Activated CD4-positive, alpha-beta T cell treated with anti-CD3 and anti-CD28 coated beads, Interleukin-2, amount 50 U/mL, for 4 hours (primary cell): Measurements from ENCODE around the gene RENBP.
A peak's percentile ranks its signal among the peaks of the same experiment; 100 is the strongest.

Experiments
- DNase-seq, 2 experiments: peaks; one replicate each; pipeline ENCODE4 v3.0.0-alpha.2; 2020

Gene RENBP

DNA sequence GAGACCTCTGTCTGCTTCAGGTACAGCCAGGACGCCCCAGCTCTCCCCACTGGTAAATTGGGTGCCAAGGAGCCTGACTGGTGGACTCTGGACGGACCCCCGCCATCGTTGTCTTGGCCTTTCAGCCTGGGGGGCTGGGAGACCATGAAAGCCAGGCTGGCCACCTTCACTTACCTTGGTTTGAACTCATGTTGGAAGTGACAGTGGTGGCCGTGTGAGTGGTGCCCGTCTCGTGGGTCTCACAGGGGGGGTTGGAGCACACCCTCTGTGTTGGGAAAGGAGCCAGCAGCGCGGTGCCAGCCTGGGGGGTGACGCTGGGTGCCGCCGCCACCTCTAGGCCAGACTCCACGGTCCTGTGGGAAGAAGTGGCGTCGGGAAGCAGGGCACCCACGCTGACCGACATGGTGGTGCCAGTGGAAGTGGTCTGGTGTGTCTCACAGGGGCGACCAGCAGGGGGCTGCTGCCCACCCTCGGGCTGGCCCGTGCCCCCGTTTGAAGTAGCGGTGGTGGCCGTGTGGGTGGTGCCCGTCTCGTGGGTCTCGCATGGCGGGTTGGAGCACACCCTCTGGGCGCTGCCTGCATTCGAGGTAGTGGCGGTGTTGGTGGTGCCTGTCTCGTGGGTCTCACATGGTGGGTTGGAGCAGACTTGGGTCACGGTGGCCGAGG lies 9.6 kb upstream of the RENBP start:
- no peak for DNase-seq

DNA sequence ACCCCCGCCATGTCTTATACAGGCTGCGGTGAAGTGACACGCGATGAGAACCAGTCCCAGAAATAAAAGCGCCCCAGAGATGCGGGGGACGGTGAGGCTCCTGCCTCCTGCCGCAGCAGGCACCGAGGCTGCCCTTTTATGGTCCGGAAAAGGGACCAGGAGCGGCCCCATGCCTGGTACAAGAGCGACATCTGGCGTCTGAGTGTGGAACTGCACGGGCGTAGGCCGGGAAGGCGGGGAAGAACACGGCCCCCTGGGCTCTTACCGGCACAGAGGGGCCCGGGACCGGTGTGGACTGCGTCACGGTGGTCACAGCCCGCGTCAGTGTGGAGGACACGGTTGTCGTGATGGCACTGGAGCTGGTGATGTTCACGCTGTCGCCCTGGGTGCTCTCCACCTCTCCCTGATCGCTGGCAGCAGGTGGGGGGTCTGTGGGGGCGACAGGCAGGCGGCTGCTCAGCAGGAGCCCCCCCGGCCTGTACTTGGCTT lies 8.9 kb upstream of the RENBP start:
- DNase-seq, result peak; percentile 67 to 71

DNA sequence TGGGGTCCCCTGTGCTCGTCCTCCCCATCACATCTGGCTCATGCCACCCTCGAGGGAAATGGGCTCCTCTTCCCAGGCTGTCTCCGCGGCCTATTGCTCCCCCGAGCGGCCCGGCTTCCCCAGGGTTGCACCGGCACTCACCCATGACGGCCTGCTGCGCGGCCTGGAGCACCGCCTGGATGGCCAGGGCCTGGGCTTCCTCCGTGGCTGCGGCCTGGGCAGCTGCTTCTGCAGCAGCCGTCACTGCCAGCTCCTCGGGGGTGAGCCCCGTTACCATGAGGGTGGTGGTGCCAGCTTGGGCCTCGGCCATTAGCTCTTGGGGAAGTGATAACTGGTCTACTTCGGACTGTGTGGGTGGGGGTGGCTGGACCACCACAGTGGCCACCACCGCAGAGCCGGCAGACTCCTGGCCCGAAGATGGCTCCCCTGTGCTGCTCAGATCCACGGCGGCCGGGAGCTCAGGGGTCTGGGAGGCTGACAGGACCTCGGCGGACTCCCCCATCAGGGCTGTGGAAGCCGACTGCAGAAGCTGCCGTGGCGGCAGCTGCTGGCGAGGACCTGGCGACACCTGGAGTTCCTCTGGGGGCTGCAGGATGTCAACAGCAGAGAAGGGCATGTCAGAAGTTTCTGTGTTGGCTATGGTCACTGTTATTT lies 8.1 kb upstream of the RENBP start:
- no peak for DNase-seq

DNA sequence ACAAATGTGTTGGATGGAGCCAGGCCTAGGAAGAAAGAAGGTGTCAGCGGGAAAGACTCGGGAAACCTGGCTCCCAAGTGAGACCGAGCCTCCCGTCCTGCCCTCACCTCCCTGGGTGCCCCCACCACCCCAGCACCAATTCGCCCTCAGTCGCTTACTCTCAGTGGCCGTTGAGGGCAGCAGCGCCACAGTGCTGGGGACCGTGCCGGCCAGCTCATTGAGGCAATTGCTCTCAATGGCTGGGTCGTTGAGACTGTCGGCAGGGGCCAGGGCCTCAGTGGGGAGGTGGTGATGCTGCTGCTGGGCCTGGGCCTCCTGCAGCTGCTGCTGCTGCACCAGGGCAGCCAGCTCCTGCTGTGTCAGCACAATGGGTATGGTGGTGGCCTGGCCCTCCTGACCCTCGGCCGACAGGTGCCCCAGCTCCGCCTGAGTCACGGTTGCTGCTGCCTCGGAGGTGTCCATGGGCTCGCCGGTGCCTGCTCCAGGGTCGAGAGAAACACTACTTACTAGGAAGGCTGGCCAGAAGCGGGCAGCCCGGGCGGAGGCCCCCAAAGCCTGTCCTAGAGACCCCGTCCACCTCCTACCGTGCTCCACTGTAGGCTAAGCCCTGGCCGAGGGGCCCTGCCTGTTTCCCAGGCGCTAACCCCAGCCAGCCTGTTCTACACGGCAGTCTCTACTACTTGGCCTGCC lies 7.4 kb upstream of the RENBP start:
- no peak for DNase-seq

DNA sequence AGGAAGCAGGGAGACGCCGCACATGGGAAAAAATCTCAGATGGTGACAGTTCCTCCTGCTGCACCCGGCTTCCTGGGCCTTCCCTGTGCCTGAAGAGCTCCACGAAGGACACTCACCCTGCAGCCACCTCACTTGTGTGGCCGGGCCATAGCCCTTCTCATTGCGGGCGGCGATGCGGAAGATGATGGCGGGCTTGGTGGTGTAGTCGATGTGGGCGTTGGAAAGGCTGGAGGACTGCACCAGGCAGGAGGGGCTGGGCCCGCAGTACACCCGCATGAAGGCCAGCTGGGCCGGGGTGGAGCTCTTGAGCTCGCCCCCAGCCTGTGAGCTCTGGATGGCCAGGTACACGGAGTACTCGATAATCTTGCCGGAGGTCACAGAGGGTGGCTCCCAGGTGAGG lies 5.7 kb upstream of the RENBP start:
- no peak for DNase-seq

DNA sequence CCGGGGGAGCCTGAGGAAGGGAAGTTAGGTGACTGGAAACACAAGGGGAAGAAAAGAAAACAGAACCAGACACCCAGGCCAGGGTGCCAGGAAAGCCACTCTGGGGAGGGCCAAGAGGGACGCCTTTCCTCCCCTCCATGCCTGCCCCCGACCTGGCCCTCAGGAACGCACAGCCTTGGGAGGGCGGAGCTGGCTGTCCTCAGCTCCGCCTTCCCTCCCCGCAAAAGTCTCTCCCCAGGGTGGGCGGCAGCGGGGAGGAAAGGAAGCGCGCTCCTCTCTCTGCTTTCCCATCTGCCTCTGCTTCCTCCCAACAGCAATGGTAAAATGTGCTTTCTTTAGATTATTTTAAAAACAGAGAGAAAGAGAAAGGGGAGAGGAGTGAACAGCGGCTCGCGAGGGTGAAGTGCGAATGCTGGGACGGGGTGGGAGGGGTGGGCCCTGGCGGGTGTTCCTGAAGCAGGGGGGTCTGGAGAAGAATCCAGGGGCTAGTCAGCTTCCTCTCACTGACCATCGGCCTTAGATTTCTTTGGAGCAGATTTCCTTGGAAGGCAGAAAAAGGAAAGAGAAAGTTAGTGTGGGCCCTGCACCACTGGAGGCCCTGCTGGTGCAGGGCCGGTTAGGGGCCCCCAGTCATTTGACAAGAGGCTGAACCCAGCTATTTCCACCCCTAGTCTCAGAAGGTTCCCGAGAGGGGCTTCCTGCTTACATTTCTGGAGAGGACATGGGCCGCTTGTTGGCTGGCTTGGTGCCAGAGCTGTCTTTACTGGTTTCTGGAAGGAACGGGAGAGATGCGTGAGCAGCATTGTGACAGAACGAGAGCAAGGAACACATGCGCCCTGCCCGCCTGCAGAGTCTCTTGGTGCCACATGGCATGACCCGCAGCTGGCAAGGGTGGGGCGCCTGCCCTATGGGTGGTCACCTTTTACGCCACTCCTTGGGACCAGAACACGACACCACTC lies 4.7 kb upstream of the RENBP start:
- no peak for DNase-seq

DNA sequence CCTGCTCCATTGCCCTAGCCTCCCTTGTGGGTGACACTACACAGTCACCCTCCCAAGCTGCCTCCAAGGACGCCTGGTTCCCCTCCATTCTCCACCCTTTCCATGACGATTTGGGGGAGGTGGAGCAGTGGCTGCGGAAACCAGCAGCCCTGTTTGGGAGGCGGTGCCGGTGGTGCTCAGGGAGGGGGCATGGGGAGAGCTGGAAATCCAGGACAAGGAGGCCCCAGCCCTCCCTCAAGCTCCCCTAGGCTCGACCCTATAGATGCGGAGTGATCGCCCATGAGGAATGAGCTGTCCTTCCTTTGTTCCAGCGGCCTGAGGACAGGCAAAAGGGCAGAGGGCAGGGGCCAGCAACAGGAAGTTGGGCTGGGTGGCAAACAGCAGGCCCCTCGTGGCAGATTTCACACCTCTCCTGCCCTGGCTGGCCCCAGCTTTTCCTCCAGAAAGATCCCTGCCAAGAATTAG lies 3.6 kb upstream of the RENBP start:
- DNase-seq, result no peak

DNA sequence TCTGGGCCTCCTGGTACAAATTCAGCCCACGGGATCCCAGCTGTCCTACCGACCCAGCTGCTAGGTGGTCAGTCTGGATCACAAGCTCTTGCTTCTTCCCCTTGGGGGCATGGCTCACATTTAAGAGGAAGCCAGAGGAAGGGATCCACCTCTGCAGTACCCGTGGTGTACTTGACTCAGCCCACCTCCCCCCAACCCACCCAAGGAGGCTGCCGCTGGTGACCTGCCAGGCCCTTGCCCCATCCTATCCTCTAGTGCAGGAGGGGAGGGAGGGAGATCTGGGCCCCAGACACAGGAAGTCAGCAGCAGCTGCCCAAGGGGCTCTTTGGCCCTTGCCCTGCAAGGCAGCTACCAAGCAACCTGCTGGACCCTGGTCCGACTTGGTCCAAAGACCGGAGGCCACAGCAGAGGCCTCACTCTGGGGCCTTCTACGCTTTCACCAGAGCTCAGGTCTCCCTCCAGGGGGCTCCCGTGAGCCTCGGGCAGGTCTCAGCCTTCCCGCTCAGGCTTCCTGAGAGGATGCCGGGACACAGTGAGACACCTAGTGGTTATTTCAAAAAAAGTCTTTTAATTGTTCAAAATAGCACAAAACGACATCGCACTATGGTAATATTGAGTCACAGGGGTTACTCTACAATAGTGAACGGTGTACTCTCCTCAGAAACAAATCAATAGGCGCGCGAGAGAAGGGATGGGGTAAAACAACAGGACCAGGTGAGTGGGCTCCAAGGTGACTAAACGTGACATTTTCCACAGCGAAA lies 2.7 kb upstream of the RENBP start:
- peak; percentile 73 to 74 for DNase-seq

DNA sequence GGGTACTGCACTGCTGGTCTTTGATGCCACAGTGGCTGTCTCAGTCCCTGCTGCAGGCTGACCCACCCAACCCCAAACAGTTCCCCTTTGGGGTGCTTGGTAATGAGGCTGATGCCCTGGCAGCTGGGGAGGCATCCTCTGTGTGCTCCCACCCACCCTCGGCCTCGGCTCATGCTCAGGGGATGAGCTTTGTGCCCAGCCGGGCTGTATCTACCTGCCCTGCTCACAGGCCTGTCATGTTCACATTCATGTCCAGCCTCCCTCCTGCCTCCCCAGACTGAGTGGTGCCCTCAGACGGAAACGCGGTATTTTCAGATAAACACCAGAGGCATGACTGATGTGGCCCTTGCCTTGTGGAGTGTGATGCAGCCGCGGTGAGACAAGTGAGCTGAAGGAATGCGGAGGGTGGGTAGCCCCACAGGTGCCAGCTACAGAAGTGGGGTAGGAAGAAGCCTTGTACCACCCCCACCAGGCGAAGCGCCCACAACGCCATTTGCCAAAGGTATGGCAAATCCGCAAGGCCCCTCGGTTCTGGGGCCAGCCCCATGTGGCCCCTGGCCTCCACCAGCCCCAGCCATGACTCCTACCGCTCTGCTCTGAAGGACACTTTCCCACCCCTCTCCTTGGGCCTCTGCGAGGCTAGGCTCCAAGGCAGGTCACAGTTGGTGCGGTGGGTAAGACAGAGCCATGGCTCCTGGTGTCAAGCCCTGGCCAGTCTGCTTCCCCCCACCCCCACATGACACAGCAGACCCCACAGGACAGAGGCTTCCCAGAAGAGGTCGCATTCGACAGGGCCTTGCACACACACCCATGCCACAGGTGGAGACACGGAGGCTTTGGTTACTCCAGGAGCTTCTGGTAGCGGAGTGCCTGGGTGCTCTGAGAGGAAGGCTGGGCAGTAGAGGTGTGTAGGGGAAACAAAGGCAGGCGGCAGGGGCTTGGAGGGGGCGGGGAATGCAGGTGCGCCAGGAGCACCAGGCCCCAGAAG lies 1.8 kb upstream of the RENBP start:
- no peak for DNase-seq

DNA sequence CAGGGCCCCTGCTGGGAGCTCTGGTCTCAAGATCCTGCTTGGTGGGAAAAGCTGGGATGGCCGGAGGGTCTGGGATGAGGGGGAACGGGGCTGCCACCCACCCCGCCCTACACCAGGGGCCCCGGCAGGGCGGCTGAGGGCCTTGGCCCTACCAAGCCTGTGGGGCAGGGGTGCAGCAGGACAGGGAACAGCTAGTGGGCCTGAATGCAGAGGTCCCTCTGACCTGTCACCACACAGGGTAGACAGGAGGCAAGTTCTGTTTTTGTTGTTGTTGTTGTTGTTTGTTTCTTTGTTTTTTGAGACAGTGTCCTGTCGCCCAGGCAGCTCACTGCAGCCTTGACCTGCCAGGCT lies 332 bp upstream of the RENBP start:
- no peak for DNase-seq

DNA sequence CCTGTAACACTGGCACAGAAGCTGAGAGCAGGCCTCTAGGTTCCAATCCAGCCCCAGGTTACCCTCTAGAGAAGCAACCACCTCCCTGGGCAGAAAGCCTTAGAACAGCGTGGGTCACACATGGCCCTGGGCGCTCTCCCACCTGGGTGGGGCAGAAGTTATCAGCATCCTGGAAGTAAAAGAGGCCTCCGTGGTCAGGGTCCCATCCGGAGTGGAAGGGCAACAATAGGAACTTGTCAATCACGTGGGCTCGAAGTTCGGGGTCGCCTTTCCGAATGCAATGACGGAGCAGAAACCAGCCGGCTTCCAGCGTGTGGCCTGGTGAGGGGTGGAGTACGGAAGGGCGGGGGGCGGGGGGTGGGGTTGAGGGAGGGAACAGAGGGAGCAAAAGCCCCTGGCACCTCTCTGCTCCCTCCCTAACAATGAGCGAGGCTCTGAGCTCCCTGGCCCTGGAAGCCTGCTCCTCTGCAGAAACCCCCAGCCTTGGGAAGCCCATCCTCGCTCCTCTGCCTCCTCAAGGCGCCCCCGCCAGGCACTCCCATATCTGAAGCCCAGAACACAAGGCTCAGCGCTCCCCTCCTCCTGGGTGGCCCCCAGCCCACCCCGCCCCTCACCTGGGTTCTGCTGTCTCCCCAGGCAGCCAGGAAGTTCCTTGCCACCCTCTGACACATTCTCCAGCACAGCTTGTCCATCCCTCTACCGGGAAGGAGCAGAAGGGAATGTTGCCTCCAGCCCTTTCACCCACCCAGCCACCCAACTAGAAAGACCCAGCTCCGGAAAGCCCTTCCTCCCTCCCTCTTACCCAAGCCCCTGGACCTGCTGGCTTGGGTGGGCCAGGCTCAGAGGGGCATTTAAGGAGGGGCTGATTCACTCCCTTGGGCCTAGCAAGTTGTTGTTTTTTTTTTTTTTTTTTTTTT lies 2.8 kb downstream of the RENBP start:
- no peak for DNase-seq

DNA sequence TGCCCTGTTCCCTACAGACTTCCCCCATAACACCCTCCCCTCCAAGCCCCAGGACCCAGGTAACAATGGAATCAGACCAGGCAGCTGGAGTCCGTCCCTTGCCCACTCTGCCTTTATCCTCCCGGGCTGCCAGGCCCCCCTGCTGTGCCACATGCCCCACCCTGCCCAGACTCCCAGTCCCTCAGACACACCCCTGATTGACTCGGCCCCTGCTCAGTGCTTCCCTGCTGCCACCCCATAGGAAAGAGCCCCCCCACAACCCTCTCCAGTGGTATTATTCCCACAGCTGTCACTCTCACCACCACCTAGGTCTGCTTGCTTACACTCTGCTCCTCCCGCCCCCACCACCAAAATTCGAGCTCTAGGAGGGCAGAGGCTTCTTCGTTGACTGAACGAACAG lies 4.9 kb downstream of the RENBP start:
- DNase-seq, result no peak

DNA sequence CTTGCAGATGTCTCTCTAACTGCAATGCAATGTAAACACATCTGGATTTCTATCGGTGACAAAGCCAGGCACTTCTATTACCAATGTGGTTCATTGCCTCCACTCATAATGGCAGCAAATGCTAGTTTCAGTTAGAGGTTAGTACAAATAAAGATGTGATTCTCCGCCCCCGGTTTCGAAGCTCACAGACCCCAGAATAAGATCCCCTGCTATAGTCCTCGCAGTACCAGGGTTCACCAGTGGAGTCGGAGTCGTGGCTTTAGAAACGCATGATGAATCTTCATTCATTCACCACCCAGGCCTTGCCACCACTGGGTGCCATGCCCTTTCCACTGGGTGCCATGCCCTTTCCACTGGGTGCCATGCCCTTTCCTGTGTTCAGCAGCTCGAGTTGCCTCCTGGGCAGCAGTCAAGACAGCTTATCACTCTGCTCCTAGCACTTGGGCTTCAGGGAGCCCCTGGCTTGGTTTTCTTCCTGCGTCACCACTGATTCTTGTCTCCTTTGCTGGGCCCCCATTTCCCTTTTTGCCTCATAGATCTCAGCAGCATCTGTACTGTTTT lies 6.1 kb downstream of the RENBP start:
- DNase-seq, result no peak

DNA sequence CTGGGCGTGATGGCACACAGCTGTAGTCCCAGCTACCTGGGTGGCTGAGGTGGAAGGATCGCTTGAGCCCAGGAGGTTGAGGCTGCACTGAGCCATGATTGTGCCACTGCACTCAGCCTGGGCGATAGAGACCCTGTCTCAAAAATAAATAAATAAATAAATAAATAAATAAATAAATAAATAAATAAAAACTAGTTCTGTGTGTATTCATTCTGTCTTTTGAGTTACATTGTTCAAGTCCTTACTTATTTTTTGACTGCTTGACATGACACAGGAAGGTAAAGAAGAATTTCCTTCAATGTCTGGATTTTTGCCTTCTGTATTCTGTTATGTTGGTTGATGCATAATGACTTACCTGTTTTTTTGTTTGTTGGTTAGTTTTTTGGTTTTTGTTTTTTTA lies 7.4 kb downstream of the RENBP start:
- DNase-seq, result no peak

DNA sequence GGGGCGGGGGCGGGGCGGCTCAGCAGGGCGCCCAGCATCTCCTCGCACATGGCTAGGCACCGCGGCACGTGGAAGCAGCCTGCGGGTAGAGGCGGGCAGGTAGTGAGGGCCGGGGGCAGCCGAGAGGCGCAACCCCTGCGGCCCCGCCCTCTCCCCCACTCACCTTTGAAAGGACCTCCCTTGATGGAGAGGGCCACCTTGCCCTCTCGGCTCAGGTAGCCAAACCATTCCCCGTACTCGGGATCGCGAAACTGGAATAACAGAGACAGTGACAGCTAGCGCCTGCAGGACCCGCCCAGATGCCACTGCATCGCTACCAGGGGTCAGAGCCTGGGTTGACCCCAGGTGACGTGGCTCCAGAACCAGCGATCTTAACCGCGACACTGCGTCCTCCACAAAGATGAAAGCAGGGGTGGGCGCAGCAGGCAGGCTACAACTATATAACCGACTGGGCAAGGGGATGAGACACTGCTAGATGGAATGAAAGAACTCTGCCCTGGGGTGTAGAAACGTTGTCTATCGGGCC lies 9.1 kb downstream of the RENBP start:
- peak in 1 of 2 experiments; percentile 32 for DNase-seq

DNA sequence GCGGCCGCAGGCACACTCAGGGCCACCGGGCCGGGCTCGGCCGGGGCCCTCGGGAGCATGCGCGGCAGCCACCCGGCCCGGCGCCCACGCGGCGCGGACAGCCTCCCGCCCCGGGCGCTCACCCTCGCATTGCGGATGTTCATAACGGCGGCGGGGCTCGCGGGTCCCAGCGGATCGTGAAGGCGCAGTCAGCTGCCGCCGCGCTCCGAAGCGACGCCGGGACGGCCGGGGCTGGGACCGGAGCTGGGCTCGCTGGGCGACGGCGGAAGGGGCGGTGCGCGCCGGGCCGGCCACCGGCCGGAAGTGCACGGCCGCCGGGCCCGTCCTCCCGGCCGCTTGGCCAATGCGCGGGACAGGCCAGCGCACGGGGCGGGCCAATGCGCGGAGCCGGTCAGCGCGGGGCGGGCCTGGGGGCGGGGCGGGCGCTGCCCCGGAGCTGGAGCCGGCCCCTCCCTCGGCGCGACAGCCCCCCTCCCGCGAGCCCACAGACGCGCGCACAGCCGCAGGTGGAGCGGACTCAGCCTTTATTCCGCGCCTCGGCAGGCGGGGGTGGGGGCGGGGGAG lies 9.6 kb downstream of the RENBP start, which contains the start of gene NAA10:
NAA10 (minus strand) TSS at position 276 of the 564 bp plus-strand sequence; CDS start at position 143, 133 bp downstream.
- peak in 1 of 2 experiments; percentile 46 for DNase-seq

DNA sequence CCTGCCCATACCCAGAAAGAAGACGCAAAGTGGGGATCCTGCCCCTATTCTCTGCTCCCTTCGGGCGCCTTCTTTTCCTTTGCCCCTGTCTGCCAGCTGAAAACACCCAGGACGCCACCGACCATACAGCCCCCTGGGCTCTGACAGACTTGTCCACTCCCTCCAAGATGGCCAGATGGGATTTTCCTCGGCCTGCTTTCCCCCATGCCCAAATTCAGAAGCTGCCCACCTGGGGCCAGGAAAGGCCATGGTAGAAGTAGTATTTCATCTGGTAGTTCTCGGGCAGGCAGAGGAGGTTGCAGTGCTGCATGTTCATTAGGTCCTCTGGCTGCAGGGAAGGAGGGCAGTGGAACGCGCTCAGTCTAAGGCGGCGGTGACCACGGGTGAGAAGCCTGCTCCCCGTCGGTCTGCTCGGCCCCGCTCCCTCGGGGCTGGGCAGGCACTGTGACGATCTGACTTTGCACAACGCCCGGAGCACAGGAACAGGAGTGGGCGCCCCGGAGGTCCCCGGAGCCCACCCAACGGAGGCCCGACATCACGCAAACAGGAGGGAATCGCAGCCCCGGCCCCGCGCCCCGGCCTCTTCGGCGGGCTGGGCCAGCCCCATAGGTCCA lies 10.2 kb downstream of the RENBP start:
- no peak for DNase-seq

DNA sequence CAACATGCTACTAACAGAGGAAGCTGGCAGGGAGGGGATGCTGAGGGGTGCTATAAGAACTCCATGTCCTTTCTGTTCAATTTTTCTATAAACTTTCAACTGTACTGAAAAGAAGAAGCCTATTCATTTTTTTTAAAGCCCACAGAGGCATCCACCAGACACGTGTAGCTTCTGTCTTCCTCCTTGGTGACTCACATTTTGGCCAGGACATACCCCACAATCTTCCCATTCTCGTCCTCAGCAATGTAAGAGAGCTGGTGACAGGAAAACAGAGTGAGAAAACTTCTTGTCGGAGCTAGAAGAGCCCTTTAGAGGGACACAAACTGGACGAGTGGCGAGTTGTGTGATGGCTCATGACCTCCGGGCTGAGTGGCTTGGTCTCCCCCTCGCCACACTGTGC lies 10.7 kb downstream of the RENBP start:
- DNase-seq, result no peak
